Liver (tissue), 9 donors: ENCODE measurements around the gene NOS1AP. TPM values are rescaled to one million over a fixed set of nuclear protein-coding genes. Genes with fewer than 3 reads are reported as not detected.

ENCODE experiments used
- DNase-seq: peaks from one replicate; pipeline ENCODE4 v3.0.0-alpha.2; 2017; ENCODE audit warnings: low spot score
- H3K27ac ChIP-seq, 2 donors: one replicate each; pipeline ENCODE4 v1.7.0; 2013; ENCODE audit warnings: inconsistent platforms in 2 of 2, low read length in 2 of 2, control low read depth in 1 of 2, low read depth in 1 of 2, mild to moderate bottlenecking in 1 of 2
- H3K27me3 ChIP-seq, 4 donors: one replicate each; pipeline versions ENCODE4 v1.6.1 to v1.7.0; 2013; ENCODE audit warnings: low read length in 3 of 4, inconsistent platforms in 1 of 4, mild to moderate bottlenecking in 1 of 4, moderate library complexity in 1 of 4; ENCODE audit not compliant: control insufficient read depth in 4 of 4, insufficient read depth in 4 of 4
- H3K36me3 ChIP-seq, 4 donors: one replicate each; pipeline versions ENCODE4 v1.6.1 to v1.7.0; 2013; ENCODE audit warnings: low read length in 3 of 4, mild to moderate bottlenecking in 3 of 4, low read depth in 1 of 4, moderate library complexity in 1 of 4; ENCODE audit not compliant: control insufficient read depth in 4 of 4, insufficient read depth in 3 of 4
- H3K4me1 ChIP-seq, 4 donors: one replicate each; pipeline versions ENCODE4 v1.6.1 to v1.7.0; 2013; ENCODE audit warnings: low read length in 3 of 4, mild to moderate bottlenecking in 3 of 4, moderate library complexity in 1 of 4; ENCODE audit not compliant: control insufficient read depth in 4 of 4, insufficient read depth in 4 of 4
- H3K4me3 ChIP-seq, 3 donors: one replicate each; pipeline versions ENCODE4 v1.6.1 to v1.7.0; 2013; ENCODE audit warnings: low read length in 3 of 3, control low read depth in 1 of 3, low read depth in 1 of 3, mild to moderate bottlenecking in 1 of 3
- H3K9ac ChIP-seq, 2 donors: one replicate each; pipeline ENCODE4 v1.7.0; 2013; ENCODE audit warnings: low read length in 2 of 2, mild to moderate bottlenecking in 2 of 2, moderate library complexity in 2 of 2, control low read depth in 1 of 2, low read depth in 1 of 2
- H3K9me3 ChIP-seq, 4 donors: one replicate each; pipeline versions ENCODE4 v1.6.1 to v1.7.0; 2013; ENCODE audit warnings: low read length in 3 of 4; ENCODE audit not compliant: control insufficient read depth in 4 of 4
- EGR1 ChIP-seq, 2 donors: IDR thresholded peaks; 2 replicates each; pipeline ENCODE4 v1.6.1; 2016 to 2018; ENCODE audit warnings: antibody characterized with exemption in 2 of 2, low read depth in 2 of 2
- FOXA1 ChIP-seq: IDR thresholded peaks from 2 replicates; pipeline ENCODE4 v1.6.1; 2016; ENCODE audit warnings: antibody characterized with exemption
- FOXA2 ChIP-seq: IDR thresholded peaks from 2 replicates; pipeline ENCODE4 v1.6.1; 2016; ENCODE audit warnings: antibody characterized with exemption
- GABPA ChIP-seq, 2 donors: IDR thresholded peaks in 1 of 2; conservative IDR thresholded peaks in 1 of 2; 2 replicates each; pipeline ENCODE4 v1.6.1; 2016; ENCODE audit warnings: antibody characterized with exemption in 2 of 2, mild to moderate bottlenecking in 1 of 2, moderate library complexity in 1 of 2
- HNF4A ChIP-seq, 2 donors: conservative IDR thresholded peaks; 2 replicates each; pipeline ENCODE4 v1.6.1; 2016; ENCODE audit warnings: antibody characterized with exemption in 2 of 2, mild to moderate bottlenecking in 2 of 2
- HNF4G ChIP-seq: IDR thresholded peaks from 2 replicates; pipeline ENCODE4 v1.6.1; 2016; ENCODE audit warnings: antibody characterized with exemption
- JUND ChIP-seq, 2 donors: IDR thresholded peaks; 2 replicates each; pipeline ENCODE4 v1.6.1; 2016; ENCODE audit warnings: antibody characterized with exemption in 2 of 2
- NR2F2 ChIP-seq: IDR thresholded peaks from 2 replicates; pipeline ENCODE4 v1.6.1; 2016; ENCODE audit warnings: antibody characterized with exemption
- RAD21 ChIP-seq, 2 donors: IDR thresholded peaks; 2 replicates each; pipeline ENCODE4 v1.6.1; 2016; ENCODE audit warnings: antibody characterized with exemption in 2 of 2, mild to moderate bottlenecking in 2 of 2
- RXRA ChIP-seq, 2 donors: IDR thresholded peaks; 2 replicates each; pipeline ENCODE4 v1.6.1; 2017 to 2018; ENCODE audit warnings: antibody characterized with exemption in 2 of 2, mild to moderate bottlenecking in 1 of 2
- SP1 ChIP-seq: IDR thresholded peaks from 2 replicates; pipeline ENCODE4 v1.6.1; 2018; ENCODE audit warnings: antibody characterized with exemption, mild to moderate bottlenecking
- TAF1 ChIP-seq: conservative IDR thresholded peaks from 2 replicates; pipeline ENCODE4 v1.6.1; 2016; ENCODE audit warnings: antibody characterized with exemption, mild to moderate bottlenecking
- ZBTB33 ChIP-seq: IDR thresholded peaks from 2 replicates; pipeline ENCODE4 v1.6.1; 2016; ENCODE audit warnings: antibody characterized with exemption
- WGBS: extraction: QIAGEN DNeasy Blood & Tissue Kit; methylation state at CpG from one replicate; pipeline ENCODE4 v1.1.7; 2013; 5-methylcytosine and 5-hydroxymethylcytosine counted together
- polyA plus RNA-seq, 2 donors: library from polyadenylated mRNA; stranded (reverse) in 1 of 2; unstranded in 1 of 2; fragments of 200-250 nt in 1 of 2; fragments of >200 nt in 1 of 2; fragmentation: Nextera tagmentation in 1 of 2; extraction: Ambion mirVana in 1 of 2; gene quantifications; one replicate each; pipeline versions ENCODE4 v1.2.1 to v1.2.3, GENCODE V29; 2013 to 2015
- total RNA-seq, 2 donors: library from RNA; depleted of rRNA; stranded (reverse); fragments of >200 nt; gene quantifications; one replicate each; pipeline ENCODE4 v1.2.3, GENCODE V29; 2014
- TF ChIP-seq, protein P1 (sequence below): IDR thresholded peaks from 2 replicates; pipeline ENCODE4 v1.6.1; 2016; ENCODE audit warnings: antibody characterized with exemption
- TF ChIP-seq, protein P2 (sequence below): IDR thresholded peaks from 2 replicates; pipeline ENCODE4 v1.6.1; 2016; ENCODE audit warnings: antibody characterized with exemption, mild to moderate bottlenecking
- TF ChIP-seq, protein P3 (sequence below): fragments of 150-350 bp; IDR thresholded peaks from 2 replicates; pipeline ENCODE4 v1.5.1; 2017; ENCODE audit warnings: improper control_type of control experiment, low read depth, low read length; ENCODE audit not compliant: missing input control
- TF ChIP-seq, protein P4 (sequence below): IDR thresholded peaks from 2 replicates; pipeline ENCODE4 v1.6.1; 2016; ENCODE audit warnings: antibody characterized with exemption
- donor health status: healthy.
- donor health status: healthy.
- donor health status: healthy.
- donor health status: healthy.
- donor health status: healthy.

Gene NOS1AP
- total and polyA plus RNA-seq, 4 donors, result 1.4 to 13.0 (median 4.5) TPM

GRCh38 chr1:162159515-162159914 lies 90.0 kb downstream of the NOS1AP start:
- Histone ChIP-seq H3K27me3 (no peaks in the 10 kb centered on the region), H3K36me3 (no peaks in the 10 kb centered on the region), H3K27ac (no peak overlapping the region), H3K9me3 (no peaks in the 10 kb centered on the region), H3K9ac (no peak overlapping the region), H3K4me3 (no peak overlapping the region), H3K4me1 (peaks cover 0 to 7% (median 5%) of the 10 kb centered on the region in 4 donors)
- TF ChIP-seq TAF1 (no peak), GABPA (IDR thresholded peaks at IDR 0.05 in 1 of 2, conservative IDR thresholded peaks at IDR 0.05 in 1 of 2) (no peak), FOXA1 (no peak), RXRA (IDR thresholded peaks at IDR 0.05) (no peak), HNF4A (conservative IDR thresholded peaks at IDR 0.05) (no peak), JUND (IDR thresholded peaks at IDR 0.05) (no peak)
- TF ChIP-seq, protein P1, sequence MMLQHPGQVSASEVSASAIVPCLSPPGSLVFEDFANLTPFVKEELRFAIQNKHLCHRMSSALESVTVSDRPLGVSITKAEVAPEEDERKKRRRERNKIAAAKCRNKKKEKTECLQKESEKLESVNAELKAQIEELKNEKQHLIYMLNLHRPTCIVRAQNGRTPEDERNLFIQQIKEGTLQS, result no peak
- TF ChIP-seq, protein P2, sequence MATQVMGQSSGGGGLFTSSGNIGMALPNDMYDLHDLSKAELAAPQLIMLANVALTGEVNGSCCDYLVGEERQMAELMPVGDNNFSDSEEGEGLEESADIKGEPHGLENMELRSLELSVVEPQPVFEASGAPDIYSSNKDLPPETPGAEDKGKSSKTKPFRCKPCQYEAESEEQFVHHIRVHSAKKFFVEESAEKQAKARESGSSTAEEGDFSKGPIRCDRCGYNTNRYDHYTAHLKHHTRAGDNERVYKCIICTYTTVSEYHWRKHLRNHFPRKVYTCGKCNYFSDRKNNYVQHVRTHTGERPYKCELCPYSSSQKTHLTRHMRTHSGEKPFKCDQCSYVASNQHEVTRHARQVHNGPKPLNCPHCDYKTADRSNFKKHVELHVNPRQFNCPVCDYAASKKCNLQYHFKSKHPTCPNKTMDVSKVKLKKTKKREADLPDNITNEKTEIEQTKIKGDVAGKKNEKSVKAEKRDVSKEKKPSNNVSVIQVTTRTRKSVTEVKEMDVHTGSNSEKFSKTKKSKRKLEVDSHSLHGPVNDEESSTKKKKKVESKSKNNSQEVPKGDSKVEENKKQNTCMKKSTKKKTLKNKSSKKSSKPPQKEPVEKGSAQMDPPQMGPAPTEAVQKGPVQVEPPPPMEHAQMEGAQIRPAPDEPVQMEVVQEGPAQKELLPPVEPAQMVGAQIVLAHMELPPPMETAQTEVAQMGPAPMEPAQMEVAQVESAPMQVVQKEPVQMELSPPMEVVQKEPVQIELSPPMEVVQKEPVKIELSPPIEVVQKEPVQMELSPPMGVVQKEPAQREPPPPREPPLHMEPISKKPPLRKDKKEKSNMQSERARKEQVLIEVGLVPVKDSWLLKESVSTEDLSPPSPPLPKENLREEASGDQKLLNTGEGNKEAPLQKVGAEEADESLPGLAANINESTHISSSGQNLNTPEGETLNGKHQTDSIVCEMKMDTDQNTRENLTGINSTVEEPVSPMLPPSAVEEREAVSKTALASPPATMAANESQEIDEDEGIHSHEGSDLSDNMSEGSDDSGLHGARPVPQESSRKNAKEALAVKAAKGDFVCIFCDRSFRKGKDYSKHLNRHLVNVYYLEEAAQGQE, result no peak
- TF ChIP-seq, protein P3, sequence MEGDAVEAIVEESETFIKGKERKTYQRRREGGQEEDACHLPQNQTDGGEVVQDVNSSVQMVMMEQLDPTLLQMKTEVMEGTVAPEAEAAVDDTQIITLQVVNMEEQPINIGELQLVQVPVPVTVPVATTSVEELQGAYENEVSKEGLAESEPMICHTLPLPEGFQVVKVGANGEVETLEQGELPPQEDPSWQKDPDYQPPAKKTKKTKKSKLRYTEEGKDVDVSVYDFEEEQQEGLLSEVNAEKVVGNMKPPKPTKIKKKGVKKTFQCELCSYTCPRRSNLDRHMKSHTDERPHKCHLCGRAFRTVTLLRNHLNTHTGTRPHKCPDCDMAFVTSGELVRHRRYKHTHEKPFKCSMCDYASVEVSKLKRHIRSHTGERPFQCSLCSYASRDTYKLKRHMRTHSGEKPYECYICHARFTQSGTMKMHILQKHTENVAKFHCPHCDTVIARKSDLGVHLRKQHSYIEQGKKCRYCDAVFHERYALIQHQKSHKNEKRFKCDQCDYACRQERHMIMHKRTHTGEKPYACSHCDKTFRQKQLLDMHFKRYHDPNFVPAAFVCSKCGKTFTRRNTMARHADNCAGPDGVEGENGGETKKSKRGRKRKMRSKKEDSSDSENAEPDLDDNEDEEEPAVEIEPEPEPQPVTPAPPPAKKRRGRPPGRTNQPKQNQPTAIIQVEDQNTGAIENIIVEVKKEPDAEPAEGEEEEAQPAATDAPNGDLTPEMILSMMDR, result no peak
- WGBS, result 92% methylated on average over 2 of the region's 2 CpGs
- DNase-seq, result no peak

DNA sequence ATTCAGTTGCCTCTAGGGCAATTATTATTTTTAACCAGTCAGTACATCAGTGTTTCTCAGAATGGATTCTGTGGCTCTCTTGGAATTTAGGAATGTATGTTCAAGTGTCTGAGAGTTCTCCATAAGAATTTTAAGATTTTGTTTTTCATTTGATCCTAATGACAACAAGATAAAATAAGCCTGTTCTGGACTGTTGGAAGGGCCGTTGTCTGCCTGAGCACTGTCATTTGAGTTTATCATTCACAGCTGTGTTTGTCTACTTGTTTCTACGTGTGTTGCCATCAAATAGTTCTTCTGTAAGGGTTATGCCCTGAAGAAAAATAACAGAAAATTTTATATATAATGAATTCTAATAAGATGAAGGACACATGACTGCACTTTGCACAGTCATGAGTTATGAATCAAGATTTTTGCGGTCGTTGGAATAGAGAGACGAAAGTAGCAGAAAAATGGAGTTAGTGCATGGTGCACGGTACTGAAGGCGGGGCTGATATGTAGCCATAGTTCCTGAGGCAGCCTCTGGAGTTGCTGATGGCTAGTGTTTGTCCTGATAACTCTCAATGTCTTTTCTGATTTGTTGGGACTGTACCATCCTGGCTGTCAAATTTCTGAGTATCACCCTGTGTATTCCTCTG lies 92.5 kb downstream of the NOS1AP start:
- H3K36me3 ChIP-seq, result no peaks in the 10 kb centered on the region
- H3K4me1 ChIP-seq, result peaks cover 0 to 9% (median 5%) of the 10 kb centered on the region in 4 donors
- no peak overlapping the region for H3K27ac ChIP-seq
- H3K4me3 ChIP-seq, result no peak overlapping the region
- H3K9me3 ChIP-seq, result no peaks in the 10 kb centered on the region
- H3K27me3 ChIP-seq, result no peaks in the 10 kb centered on the region
- H3K9ac ChIP-seq, result no peak overlapping the region
- WGBS, result 89% methylated on average over 7 of the region's 7 CpGs
- no peak for DNase-seq
- no peak for TF ChIP-seq HNF4G
- no peak for TF ChIP-seq ZBTB33
- TF ChIP-seq FOXA2, result no peak
- TF ChIP-seq SP1, result no peak
- TF ChIP-seq RXRA (IDR thresholded peaks at IDR 0.05), result no peak
- TF ChIP-seq, protein P1, result no peak
- no peak for TF ChIP-seq HNF4A (conservative IDR thresholded peaks at IDR 0.05)
- TF ChIP-seq, protein P2, result no peak
- TF ChIP-seq, protein P3, result no peak
- TF ChIP-seq NR2F2, result no peak
- no peak for TF ChIP-seq JUND (IDR thresholded peaks at IDR 0.05)
- TF ChIP-seq FOXA1, result no peak
- TF ChIP-seq, protein P4, sequence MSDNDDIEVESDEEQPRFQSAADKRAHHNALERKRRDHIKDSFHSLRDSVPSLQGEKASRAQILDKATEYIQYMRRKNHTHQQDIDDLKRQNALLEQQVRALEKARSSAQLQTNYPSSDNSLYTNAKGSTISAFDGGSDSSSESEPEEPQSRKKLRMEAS, result no peak
- no peak for TF ChIP-seq RAD21 (IDR thresholded peaks at IDR 0.05)
- no peak for TF ChIP-seq EGR1 (IDR thresholded peaks at IDR 0.05; ENCODE audit: low read depth in 2 of 2)
